Endometrial microvascular endothelial cells (primary cell): ENCODE measurements around the gene OR2B2. TPM values are rescaled to one million over a fixed set of nuclear protein-coding genes. Genes with fewer than 3 reads are reported as not detected.

Experiments used
- in situ Hi-C: cut with HindIII; loops from 2 replicates; pipeline ENCODE4 v1.10.0; 2017; ENCODE audit warnings: low sequenced_read_pairs, low pct_unique_long_range_greater_than_20kb; ENCODE audit errors: inconsistent ontology term
- total RNA-seq: library from RNA; depleted of rRNA; stranded (reverse); fragments of >200 nt; gene quantifications from one replicate; pipeline ENCODE4 v1.2.3, GENCODE V29; 2015; ENCODE audit errors: inconsistent ontology term

OR2B2 gene
- total RNA-seq, 1 donor from 2014 or later: not detected

DNA sequence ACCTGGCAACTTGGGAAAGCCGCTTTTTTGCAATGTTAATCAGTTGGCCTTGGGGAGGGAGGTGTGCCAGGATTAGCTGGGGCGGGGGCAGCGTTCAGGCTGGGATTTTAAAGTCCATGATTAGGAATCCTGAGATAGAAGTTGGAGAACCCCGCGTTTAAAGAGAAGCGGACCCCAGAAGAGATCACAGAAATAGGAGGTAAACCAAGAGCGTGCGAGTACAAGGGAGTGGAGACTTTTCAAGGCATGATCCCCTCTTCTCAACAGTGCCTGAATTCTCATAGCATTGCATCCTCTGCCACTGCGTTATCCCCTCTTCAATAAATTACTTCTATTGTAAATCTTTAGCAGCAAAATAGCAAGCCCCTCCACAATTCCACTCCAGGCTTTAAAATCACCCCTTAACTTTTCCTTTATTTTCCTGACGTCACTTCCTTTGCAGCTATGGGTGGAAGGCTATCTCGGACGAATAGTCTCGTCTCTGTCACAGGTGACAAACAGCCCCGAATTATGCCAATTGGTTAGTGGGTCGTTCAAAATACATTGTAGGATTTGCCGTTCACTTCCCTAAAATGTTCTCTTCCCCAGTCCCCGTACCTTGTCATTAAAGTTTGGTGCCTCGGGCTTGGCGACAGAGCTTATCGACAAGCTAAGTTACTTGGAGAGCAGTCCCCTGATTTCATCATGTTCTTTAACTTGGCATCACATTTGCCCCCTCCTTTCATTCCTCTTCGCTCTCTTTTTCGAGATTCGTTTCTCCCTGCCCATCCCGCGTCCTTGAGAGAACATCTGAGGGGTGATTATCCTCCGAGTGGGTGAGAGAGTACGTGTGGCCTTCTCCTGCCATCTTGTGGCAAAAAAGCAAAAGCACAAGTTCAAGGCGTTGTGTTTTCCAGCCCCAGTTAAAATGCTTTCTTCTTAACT is 17.1 kb downstream of the OR2B2 start:
- in situ Hi-C loops: loop anchor here (10.0 kb wide), 2 partner anchors 750 to 1870 kb away; a partner anchor contains a TSS

DNA sequence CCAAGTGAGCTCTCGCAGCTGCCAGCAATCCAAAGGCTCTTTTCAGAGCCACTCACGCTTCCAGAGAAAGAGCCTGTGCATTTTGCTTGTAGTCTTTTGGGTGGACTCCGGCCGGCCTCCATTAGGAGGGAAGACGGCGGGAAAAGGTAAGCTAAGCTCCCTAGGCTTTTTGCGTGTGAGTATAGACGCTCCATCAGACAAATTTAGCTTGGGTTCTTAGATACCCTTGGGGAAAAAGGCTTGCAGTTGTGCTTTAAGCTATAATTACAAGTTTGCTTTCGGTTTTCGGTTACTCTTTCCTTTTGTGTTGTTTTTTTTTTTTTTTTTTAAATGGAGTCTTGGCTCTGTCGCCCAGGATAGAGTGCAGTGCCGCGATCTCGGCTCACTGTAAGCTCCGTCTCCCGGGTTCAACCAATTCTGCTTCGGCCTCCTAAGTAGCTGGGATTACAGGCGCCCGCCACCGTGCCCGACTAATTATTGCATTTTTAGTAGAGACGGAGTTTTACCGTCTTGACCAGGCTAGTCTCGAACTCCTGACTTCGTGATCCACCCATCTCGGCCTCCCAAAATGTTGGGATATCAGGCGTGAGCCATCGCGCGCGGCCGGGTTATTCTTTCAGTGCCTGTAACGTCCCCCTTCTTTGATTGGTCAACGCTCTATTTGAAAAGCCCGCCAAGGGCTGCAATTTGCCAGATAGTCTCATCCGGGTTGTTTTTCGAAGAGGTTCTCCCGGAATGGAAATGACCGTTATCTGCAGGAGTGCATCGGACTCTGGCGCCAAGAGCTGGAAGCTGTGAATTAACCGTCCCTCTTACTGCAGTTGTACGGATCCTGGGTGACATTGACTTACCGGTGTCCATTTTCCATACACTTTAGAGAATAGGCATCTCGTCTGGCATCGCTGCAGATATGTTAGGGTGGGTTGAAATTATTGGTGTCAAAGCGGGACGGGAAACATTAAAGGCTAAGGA is 18.1 kb downstream of the OR2B2 start:
- in situ Hi-C loops: loop anchor here (10.0 kb wide), 2 partner anchors 749 to 1869 kb away; a partner anchor contains a TSS

DNA sequence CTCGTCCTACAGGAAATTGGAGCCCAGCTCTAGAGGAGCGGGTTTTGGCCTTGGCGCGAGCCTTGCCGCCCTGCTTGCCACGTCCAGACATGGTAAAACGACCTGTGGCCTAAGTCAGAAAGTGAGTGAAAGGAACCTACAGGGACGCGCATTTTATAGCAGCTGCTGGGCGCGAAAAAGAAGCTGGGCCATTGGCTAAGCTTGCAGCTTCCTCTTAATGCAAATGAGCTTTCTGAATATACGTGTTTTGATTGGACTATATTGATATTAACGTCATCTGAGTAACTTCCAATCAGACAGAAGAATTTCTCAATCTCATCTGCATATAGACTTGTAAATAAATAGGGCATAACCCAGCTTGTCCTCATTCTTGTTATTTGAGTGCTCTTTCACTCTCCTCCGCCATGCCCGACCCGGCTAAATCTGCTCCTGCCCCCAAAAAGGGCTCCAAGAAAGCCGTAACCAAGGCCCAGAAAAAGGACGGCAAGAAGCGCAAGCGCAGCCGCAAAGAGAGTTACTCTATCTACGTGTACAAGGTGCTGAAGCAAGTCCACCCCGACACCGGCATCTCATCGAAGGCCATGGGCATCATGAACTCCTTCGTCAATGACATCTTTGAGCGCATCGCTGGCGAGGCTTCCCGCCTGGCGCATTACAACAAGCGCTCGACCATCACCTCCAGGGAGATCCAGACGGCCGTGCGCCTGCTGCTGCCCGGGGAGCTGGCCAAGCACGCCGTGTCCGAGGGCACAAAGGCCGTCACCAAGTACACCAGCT is 18.9 kb downstream of the OR2B2 start:
- in situ Hi-C loops: loop anchor here (10.0 kb wide), 2 partner anchors 748 to 1868 kb away; a partner anchor contains a TSS

DNA sequence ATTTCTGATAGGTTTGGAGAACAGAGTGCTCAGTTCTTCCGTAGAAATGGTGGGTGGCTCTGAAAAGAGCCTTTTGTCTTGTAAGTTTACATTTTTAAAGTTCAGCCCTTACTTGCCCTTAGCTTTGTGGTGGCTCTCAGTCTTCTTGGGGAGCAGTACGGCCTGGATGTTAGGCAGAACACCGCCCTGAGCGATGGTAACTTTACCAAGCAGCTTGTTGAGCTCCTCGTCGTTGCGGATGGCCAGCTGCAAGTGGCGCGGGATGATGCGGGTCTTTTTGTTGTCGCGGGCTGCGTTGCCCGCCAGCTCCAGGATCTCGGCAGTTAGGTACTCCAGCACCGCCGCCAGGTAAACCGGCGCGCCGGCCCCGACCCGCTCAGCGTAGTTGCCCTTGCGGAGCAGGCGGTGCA is 19.5 kb downstream of the OR2B2 start:
- in situ Hi-C loops: loop anchor here (10.0 kb wide), 2 partner anchors 748 to 1868 kb away; a partner anchor contains a TSS

GRCh38 chr6:27891320-27891875 is 20.8 kb downstream of the OR2B2 start:
- in situ Hi-C loops: loop anchor here (10.0 kb wide), 2 partner anchors 747 to 1867 kb away; a partner anchor contains a TSS

DNA sequence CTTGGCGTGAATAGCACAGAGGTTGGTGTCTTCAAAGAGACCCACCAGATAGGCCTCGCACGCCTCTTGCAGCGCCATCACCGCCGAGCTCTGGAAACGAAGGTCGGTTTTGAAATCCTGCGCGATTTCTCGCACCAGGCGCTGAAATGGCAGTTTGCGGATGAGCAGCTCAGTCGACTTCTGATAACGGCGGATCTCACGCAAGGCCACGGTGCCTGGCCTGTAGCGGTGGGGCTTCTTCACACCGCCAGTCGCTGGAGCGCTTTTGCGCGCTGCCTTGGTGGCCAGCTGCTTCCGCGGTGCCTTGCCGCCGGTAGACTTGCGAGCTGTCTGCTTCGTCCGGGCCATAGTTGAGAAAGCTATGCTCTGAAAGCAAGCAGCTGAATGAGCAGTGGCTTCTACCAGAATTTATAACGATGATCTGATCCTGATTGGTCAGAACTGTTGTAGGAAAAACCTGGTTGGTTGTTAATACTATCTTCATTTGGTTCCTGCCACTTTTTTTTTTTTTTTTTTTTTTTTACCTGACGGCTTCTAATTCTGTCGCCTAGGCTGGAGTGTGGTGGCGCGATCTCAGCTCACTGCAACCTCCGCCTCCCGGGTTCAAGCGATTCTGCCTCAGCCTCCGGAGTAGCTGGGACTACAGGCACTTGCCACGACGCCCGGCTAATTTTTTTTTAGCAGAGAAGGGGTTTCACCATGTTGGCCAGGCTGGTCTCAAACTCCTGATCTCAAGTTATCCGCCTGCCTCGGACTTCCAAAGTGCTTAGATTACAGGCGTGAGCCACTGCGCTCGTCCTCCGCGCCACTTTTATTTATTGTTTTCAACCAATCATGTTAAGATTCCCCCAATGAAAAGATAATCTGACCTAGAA is 21.5 kb downstream of the OR2B2 start:
- in situ Hi-C loops: loop anchor here (10.0 kb wide), 2 partner anchors 746 to 1866 kb away; a partner anchor contains a TSS

DNA sequence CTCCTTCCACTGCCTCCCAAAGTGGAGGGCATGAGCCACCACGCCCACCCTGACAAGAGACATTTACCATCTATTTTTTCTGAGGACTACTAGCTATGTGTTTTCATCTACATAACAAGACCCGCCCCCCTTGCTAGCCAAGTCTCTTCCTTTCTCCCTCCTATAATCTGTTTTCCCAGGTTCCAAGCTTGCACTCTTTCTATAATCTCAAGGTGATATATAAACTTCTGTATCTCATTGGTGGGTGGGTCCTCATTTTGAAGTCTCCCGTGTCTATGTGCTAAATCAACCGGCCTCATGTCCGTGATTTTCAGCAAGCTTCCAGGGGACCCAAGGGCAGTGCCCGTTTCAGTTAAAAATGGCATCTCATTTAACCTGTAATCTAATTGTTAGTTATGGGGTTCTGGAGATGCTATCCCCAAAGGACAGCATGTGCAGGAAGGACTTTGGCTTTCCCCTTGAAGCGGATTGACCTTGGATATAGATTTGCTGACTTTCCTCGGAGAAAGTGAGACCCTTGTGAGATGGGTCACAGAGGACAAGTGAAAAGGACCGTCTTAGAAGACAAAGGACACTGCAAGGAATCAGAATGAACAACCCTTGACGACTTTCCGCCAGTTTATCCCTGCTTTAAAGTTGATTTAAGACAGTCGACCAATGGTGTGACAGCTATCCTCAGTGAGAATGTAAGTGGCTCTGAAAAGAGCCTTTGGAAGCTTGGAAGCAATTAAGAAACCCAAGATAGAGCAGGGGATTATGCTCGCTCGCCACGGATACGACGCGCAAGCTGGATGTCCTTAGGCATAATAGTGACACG is 22.4 kb downstream of the OR2B2 start:
- in situ Hi-C loops: loop anchor here (10.0 kb wide), 2 partner anchors 745 to 1865 kb away; a partner anchor contains a TSS

DNA sequence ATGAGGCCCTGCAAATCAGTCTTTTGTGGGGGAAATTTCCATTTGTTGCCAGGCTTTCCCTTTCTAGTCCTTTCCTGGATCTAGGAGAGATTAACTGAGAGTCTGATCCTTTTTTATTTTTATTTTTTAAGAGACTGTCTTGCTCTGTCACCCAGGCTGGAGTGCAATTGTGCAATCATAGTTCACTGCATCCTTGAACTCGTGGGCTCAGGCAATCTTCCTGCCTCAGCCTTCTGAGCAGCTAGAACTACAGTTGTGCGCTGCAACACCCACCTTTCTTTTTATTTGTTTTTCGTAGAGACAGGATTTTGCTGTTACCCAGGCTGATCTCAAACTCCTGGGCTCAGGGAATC is 22.9 kb downstream of the OR2B2 start:
- in situ Hi-C loops: no loop called here

DNA sequence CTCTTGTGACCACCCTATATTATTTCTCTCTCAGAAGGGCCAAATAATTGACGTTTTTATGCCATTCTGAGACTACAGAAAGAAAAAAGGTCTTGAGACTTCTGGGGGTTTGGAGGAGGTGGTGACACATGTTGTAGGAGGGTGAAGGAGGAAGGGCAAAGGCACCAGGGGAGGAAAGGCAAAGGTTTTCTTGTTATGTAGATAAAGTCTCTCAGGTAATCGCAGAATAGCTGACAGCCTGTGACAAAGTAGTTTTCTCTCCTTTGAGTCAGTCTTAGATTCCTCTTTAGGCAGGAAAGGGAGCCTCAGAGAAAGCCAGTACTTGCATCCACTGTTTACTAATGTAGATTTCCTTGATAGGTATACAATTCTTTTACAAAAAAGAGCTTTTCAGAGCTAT is 23.6 kb downstream of the OR2B2 start:
- in situ Hi-C loops: no loop called here

DNA sequence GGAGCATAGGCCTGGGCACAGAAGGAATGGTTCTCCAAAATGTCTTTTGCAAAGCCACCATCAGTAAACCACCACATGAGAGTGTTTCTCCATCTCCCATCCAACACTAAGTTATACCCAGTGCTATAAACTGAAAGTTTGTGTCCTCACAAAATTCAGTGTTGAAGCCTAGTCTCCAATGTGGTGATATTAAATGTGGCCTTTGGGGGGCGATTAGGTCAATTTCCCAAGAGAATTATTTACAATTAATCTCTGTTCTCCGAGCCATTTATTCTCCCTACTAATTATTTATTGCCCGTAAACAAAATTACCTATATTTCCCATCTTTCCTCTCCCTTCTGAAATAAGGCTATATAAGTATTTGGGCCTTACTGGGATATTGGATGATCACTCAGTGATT is 26.1 kb downstream of the OR2B2 start:
- in situ Hi-C loops: no loop called here

- in situ Hi-C loops: no loop called here
Observed at GRCh38 chr6:27883136-27883535, 29.1 kb downstream of the OR2B2 start.

DNA sequence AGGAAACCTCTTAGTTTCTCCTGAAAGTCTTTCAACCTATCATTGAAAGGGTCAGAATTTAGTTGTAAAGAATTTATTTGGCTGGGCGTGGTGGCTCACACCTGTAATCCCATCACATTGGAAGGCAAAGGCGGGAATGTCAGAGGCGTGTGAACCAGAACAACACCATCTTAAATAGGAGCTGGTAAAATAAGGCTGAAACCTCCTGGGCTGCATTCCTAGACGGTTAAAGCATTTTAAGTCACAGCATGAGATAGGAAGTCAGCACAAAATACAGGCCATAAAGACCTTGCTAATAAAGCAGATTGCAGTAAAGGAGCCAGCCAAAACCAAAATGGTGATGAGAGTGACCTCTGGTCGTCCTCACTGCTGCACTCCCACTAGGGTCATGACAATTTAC is 29.6 kb downstream of the OR2B2 start:
- in situ Hi-C loops: no loop called here

- in situ Hi-C loops: no loop called here
Observed at GRCh38 chr6:27879837-27880236, 32.4 kb downstream of the OR2B2 start.

GRCh38 chr6:27874016-27874415 is 38.2 kb downstream of the OR2B2 start:
- in situ Hi-C loops: loop anchor here (5.0 kb wide), 1 partner anchor 52 kb away; a partner anchor contains a TSS

DNA sequence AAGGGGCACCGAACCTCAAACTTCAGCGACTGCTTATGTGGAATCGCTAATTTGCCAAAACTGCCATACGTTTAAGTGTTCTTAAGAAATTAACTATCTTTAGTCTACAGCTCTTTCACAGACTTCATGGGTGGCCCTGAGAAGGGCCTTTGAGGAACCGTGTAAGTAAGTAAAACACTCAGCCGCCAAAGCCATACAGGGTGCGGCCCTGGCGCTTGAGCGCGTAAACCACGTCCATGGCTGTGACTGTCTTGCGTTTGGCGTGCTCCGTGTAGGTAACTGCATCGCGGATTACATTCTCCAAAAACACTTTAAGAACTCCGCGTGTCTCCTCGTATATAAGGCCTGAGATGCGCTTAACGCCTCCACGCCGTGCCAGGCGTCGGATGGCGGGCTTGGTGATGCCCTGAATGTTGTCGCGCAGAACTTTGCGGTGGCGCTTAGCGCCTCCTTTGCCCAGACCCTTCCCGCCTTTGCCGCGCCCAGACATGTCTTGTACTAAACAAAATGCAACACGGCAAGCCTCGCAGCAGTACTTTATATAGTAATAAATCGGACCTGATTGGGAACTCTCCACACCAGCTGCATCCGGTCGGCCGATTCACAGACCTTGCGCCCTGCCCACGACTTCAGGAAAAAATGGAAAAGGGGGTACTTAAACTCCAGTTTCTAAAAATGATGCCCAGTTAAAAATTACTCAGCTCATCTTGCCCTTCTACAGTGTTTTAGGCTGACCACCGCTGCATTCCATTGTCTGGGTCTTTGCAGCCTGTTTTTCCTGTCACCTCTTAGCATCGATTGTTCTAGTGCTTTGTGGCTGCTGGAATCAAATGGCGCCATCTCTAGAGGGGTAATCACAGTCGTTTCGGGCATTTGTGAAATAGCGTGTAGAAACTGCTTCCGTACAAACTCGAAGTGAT is 38.9 kb downstream of the OR2B2 start:
- in situ Hi-C loops: loop anchor here (5.0 kb wide), 1 partner anchor 51 kb away; a partner anchor contains a TSS
